HG03575 (cell line): ENCODE data around the gene SH2D6.
"Not testable (repeated sequence)": the region's sequence is repeated elsewhere in the genome, so short reads cannot be mapped to it uniquely, and the experiment has no call there.

Experiments
- ATAC-seq: cut with Tn5 transposase; IDR thresholded peaks from one replicate; pipeline ENCODE4 v1.9.1; 2021; ENCODE audit not compliant: unreplicated experiment, insufficient number of reproducible peaks, low FRiP score; ENCODE audit errors: extremely low read depth

SH2D6 gene

GRCh38 chr2:85453571-85453970 lies 35.1 kb downstream of the SH2D6 start:
- ATAC-seq = no peak

GRCh38 chr2:85455552-85456090 lies 37.1 kb downstream of the SH2D6 start:
- no peak for ATAC-seq

- no peak for ATAC-seq
Measured at GRCh38 chr2:85457043-85457442, 38.5 kb downstream of the SH2D6 start.

- no peak for ATAC-seq
Measured at GRCh38 chr2:85457877-85458316, 39.4 kb downstream of the SH2D6 start.

GRCh38 chr2:85458601-85459563 lies 40.4 kb downstream of the SH2D6 start:
- no peak for ATAC-seq

GRCh38 chr2:85459771-85460170 lies 41.3 kb downstream of the SH2D6 start:
- ATAC-seq = no peak

GRCh38 chr2:85462322-85462721 lies 43.8 kb downstream of the SH2D6 start:
- ATAC-seq = no peak

GRCh38 chr2:85468096-85468703 lies 49.7 kb downstream of the SH2D6 start:
- no peak for ATAC-seq

GRCh38 chr2:85468704-85469349 lies 50.3 kb downstream of the SH2D6 start:
- no peak for ATAC-seq

- no peak for ATAC-seq
Measured at GRCh38 chr2:85470850-85471800, 52.6 kb downstream of the SH2D6 start.

- ATAC-seq = no peak
Measured at GRCh38 chr2:85472261-85472660, 53.7 kb downstream of the SH2D6 start.

- ATAC-seq = no peak
Measured at GRCh38 chr2:85475799-85476490, 57.4 kb downstream of the SH2D6 start.

GRCh38 chr2:85476624-85477023 lies 58.1 kb downstream of the SH2D6 start:
- no peak for ATAC-seq

- no peak for ATAC-seq
Measured at GRCh38 chr2:85477884-85478283, 59.4 kb downstream of the SH2D6 start.

- no peak for ATAC-seq
Measured at GRCh38 chr2:85481818-85482777, 63.6 kb downstream of the SH2D6 start.

GRCh38 chr2:85484615-85485014 lies 66.1 kb downstream of the SH2D6 start:
- not testable (repeated sequence) for ATAC-seq

GRCh38 chr2:85485815-85486214 lies 67.3 kb downstream of the SH2D6 start:
- ATAC-seq = no peak
